Loucy (cell line): ENCODE measurements around the gene KDM6A.

Experiments used
- H2AFZ ChIP-seq: fragments of 200-600 bp; sonication (generic); 2 replicates; pipeline ENCODE4 v1.6.0; 2016; ENCODE audit warnings: antibody characterized with exemption, mild to moderate bottlenecking, low read length, moderate library complexity
- H3F3A ChIP-seq: fragments of 200-600 bp; 2 replicates; pipeline ENCODE4 v1.6.0; 2016; ENCODE audit warnings: antibody characterized with exemption, low read depth, mild to moderate bottlenecking
- H3K27me3 ChIP-seq: fragments of 200-600 bp; sonication (generic); 2 replicates; pipeline ENCODE4 v1.6.1; 2014; ENCODE audit warnings: low read length, mild to moderate bottlenecking; ENCODE audit not compliant: insufficient read depth, poor library complexity, severe bottlenecking
- H3K36me3 ChIP-seq: fragments of 200-600 bp; sonication (generic); 2 replicates; pipeline ENCODE4 v1.6.1; 2016; ENCODE audit warnings: low read length; ENCODE audit not compliant: insufficient read depth
- H3K4me1 ChIP-seq: fragments of 200-600 bp; sonication (generic); 2 replicates; pipeline ENCODE4 v1.5.1; 2014; ENCODE audit warnings: low read length, mild to moderate bottlenecking; ENCODE audit not compliant: insufficient read depth, poor library complexity, severe bottlenecking
- H3K4me2 ChIP-seq: fragments of 200-600 bp; sonication (generic); 2 replicates; pipeline ENCODE4 v1.6.0; 2014; ENCODE audit warnings: antibody characterized with exemption, low read length, low read depth, mild to moderate bottlenecking; ENCODE audit not compliant: poor library complexity, severe bottlenecking
- H3K4me3 ChIP-seq: fragments of 200-600 bp; sonication (generic); 2 replicates; pipeline ENCODE4 v1.5.1; 2014; ENCODE audit warnings: low read length, mild to moderate bottlenecking, mixed read lengths; ENCODE audit not compliant: poor library complexity, severe bottlenecking
- H3K79me2 ChIP-seq: fragments of 200-600 bp; sonication (generic); 2 replicates; pipeline ENCODE4 v1.6.1; 2014; ENCODE audit warnings: low read length; ENCODE audit not compliant: insufficient read depth
- H3K9ac ChIP-seq: fragments of 200-600 bp; sonication (generic); 2 replicates; pipeline ENCODE4 v1.6.0; 2014; ENCODE audit warnings: mild to moderate bottlenecking, low read depth, low read length, moderate library complexity; ENCODE audit not compliant: poor library complexity, severe bottlenecking
- H3K9me2 ChIP-seq: fragments of 200-600 bp; sonication (generic); replicated peaks from 2 replicates; pipeline ENCODE4 v1.6.1; 2016; ENCODE audit warnings: low read depth, low read length, mixed read lengths
- H3K9me3 ChIP-seq: fragments of 200-600 bp; sonication (generic); 2 replicates; pipeline ENCODE4 v1.6.1; 2014; ENCODE audit warnings: mild to moderate bottlenecking, antibody characterized with exemption, low read length, low read depth; ENCODE audit not compliant: insufficient read depth
- H4K20me1 ChIP-seq: fragments of 200-600 bp; sonication (generic); 2 replicates; pipeline ENCODE4 v1.6.0; 2014; ENCODE audit warnings: antibody characterized with exemption, low read length, mild to moderate bottlenecking; ENCODE audit not compliant: insufficient read depth, poor library complexity, severe bottlenecking
- EZH2phosphoT487 ChIP-seq: fragments of 200-600 bp; IDR thresholded peaks from 2 replicates; pipeline ENCODE4 v1.6.1; 2018; ENCODE audit warnings: antibody characterized with exemption, mild to moderate bottlenecking, moderate library complexity, borderline replicate concordance
- TF ChIP-seq, protein P1 (sequence below): fragments of 200-600 bp; sonication (generic); conservative IDR thresholded peaks from 2 replicates; pipeline ENCODE4 v1.5.1; 2014; ENCODE audit warnings: mild to moderate bottlenecking, antibody characterized with exemption, low read length

KDM6A gene

DNA sequence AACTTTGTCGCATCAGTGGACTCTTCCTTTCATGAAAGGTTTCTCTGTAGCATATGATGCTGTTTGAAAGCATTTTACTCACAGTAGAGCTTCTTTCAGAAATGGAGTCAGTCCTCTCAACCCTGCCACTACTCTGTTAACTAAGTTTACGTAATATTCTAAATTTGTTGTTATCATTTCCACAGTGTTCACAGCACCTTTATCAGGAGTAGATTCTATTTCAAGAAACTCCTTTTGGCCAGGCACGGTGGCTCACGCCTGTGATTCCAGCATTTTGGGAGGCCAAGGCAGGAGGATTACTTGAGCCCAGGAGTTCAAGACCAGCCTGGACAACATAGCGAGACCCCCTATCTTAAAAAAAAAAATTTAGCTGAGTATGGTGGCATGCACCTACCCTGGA is 90.0 kb downstream of the KDM6A start:
- H3K36me3 ChIP-seq = no peaks in the 10 kb centered on the region; the same call in 1 of the 2 replicates
- H3K9ac ChIP-seq = no peak overlapping the region
- H3K27me3 ChIP-seq = no peaks in the 10 kb centered on the region
- no peaks in the 10 kb centered on the region for H3K9me2 ChIP-seq
- peaks cover 6% of the 10 kb centered on the region for H3K4me1 ChIP-seq
- H3K4me3 ChIP-seq = no peak overlapping the region
- H4K20me1 ChIP-seq = peaks cover 30% of the 10 kb centered on the region
- no peaks in the 10 kb centered on the region for H3F3A ChIP-seq
- H3K4me2 ChIP-seq = no peak overlapping the region
- no peak for TF ChIP-seq EZH2phosphoT487
- TF ChIP-seq, protein P1, sequence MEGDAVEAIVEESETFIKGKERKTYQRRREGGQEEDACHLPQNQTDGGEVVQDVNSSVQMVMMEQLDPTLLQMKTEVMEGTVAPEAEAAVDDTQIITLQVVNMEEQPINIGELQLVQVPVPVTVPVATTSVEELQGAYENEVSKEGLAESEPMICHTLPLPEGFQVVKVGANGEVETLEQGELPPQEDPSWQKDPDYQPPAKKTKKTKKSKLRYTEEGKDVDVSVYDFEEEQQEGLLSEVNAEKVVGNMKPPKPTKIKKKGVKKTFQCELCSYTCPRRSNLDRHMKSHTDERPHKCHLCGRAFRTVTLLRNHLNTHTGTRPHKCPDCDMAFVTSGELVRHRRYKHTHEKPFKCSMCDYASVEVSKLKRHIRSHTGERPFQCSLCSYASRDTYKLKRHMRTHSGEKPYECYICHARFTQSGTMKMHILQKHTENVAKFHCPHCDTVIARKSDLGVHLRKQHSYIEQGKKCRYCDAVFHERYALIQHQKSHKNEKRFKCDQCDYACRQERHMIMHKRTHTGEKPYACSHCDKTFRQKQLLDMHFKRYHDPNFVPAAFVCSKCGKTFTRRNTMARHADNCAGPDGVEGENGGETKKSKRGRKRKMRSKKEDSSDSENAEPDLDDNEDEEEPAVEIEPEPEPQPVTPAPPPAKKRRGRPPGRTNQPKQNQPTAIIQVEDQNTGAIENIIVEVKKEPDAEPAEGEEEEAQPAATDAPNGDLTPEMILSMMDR = no peak
- H2AFZ ChIP-seq = no peak overlapping the region
- no peaks in the 10 kb centered on the region for H3K9me3 ChIP-seq
- H3K79me2 ChIP-seq = peaks cover 87% of the 10 kb centered on the region

DNA sequence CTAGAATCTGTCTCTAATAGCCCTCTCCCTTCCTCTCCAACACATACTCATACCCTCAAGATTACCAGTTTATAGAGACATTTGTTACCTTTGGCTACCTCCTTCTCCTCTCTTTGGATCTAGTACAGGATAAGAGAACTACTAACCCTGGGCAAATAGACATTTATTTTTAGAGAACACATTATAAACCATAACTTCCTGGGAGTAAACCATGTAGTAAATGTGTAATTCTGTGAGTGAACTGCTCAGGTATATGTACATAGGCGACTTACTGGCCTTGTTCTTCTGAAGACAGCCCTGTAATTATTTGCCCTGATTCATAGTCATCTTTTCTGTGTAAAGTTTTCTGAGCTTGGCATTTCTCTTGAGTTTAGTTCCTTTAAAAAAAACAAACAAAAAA is 94.2 kb downstream of the KDM6A start:
- Histone ChIP-seq H4K20me1 (peaks cover 4% of the 10 kb centered on the region), H3K9me3 (no peaks in the 10 kb centered on the region), H3K36me3 (no peaks in the 10 kb centered on the region; the same call in 1 of the 2 replicates), H3K4me3 (no peak overlapping the region), H3K9me2 (no peaks in the 10 kb centered on the region), H3F3A (no peaks in the 10 kb centered on the region), H3K4me1 (no peaks in the 10 kb centered on the region), H3K79me2 (peaks cover 65% of the 10 kb centered on the region), H3K4me2 (no peak overlapping the region), H3K9ac (no peak overlapping the region), H3K27me3 (no peaks in the 10 kb centered on the region), H2AFZ (no peak overlapping the region)
- TF ChIP-seq EZH2phosphoT487 = no peak
- TF ChIP-seq, protein P1 = no peak

DNA sequence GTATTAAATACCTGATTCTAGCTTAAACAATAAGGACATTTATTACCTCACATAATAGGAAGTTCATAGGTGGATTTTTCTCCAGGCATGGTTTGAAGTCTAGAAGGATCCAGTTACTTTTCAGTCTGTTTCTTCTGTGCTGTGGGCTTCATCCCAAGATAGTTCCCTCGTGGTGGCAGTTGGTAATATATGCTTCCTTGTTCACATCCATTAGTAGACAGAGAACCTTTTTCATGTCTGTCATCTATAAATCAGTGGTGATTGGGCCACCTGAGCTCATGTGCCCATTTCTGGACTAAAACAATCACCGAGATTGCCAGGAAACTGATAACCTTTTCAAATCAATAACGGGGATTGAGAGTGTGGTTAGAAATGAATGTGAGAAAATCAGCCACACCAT is 97.7 kb downstream of the KDM6A start:
- Histone ChIP-seq H4K20me1 (no peaks in the 10 kb centered on the region), H2AFZ (no peak overlapping the region), H3K4me3 (no peak overlapping the region), H3F3A (no peaks in the 10 kb centered on the region), H3K79me2 (peaks cover 65% of the 10 kb centered on the region), H3K9me2 (no peaks in the 10 kb centered on the region), H3K9ac (no peak overlapping the region), H3K9me3 (no peaks in the 10 kb centered on the region), H3K4me1 (no peaks in the 10 kb centered on the region), H3K27me3 (no peaks in the 10 kb centered on the region), H3K4me2 (no peak overlapping the region), H3K36me3 (peaks cover 4% of the 10 kb centered on the region; the same call in 1 of the 2 replicates)
- no peak for TF ChIP-seq EZH2phosphoT487
- TF ChIP-seq, protein P1 = no peak
